NB4 (cell line): ENCODE measurements around the gene MEI4.

Experiments
- POLR2A ChIP-seq: IDR thresholded peaks from 2 replicates; pipeline ENCODE4 v1.6.1; 2011; ENCODE audit warnings: mild to moderate bottlenecking; ENCODE audit not compliant: insufficient read length; ENCODE audit errors: extremely low read depth
- TF ChIP-seq, protein P1 (sequence below): IDR thresholded peaks from one replicate; pipeline ENCODE4 v1.5.1; 2012; ENCODE audit warnings: low read depth, low read length
- TF ChIP-seq, protein P2 (sequence below): IDR thresholded peaks from 2 replicates; pipeline ENCODE4 v1.6.1; 2011; ENCODE audit warnings: low read depth, low read length

DNA sequence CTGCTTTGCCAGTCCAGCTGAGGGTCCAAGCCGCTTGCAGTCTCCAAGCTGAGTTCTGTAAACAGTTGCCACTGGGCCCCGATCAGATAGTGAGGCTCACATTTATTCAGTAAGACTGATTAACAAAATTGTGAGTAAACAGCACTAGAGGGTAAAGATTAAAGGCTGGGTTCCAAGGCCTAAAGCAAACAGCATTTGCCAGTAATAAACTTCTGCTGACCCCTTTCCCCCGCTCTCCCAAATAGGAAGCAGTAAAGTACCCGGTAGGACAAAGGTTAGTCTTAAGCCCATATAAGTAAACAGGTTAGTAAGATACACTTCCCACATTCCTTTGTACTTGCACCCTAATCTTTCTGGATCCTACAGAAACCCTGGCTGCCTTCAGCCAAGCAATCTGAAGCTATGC, 181.8 kb downstream of the MEI4 start:
- TF ChIP-seq, protein P1, sequence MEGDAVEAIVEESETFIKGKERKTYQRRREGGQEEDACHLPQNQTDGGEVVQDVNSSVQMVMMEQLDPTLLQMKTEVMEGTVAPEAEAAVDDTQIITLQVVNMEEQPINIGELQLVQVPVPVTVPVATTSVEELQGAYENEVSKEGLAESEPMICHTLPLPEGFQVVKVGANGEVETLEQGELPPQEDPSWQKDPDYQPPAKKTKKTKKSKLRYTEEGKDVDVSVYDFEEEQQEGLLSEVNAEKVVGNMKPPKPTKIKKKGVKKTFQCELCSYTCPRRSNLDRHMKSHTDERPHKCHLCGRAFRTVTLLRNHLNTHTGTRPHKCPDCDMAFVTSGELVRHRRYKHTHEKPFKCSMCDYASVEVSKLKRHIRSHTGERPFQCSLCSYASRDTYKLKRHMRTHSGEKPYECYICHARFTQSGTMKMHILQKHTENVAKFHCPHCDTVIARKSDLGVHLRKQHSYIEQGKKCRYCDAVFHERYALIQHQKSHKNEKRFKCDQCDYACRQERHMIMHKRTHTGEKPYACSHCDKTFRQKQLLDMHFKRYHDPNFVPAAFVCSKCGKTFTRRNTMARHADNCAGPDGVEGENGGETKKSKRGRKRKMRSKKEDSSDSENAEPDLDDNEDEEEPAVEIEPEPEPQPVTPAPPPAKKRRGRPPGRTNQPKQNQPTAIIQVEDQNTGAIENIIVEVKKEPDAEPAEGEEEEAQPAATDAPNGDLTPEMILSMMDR, result no peak
- TF ChIP-seq, protein P2, sequence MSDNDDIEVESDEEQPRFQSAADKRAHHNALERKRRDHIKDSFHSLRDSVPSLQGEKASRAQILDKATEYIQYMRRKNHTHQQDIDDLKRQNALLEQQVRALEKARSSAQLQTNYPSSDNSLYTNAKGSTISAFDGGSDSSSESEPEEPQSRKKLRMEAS, result no peak
- TF ChIP-seq POLR2A, result no peak
